ENCODE data around the gene SMYD3. TPM values are rescaled to one million over a fixed set of nuclear protein-coding genes. Genes with fewer than 3 reads are reported as not detected.

Gene SMYD3
- total RNA-seq, 1 donor from 2014 or later, result 80.8 TPM

DNA sequence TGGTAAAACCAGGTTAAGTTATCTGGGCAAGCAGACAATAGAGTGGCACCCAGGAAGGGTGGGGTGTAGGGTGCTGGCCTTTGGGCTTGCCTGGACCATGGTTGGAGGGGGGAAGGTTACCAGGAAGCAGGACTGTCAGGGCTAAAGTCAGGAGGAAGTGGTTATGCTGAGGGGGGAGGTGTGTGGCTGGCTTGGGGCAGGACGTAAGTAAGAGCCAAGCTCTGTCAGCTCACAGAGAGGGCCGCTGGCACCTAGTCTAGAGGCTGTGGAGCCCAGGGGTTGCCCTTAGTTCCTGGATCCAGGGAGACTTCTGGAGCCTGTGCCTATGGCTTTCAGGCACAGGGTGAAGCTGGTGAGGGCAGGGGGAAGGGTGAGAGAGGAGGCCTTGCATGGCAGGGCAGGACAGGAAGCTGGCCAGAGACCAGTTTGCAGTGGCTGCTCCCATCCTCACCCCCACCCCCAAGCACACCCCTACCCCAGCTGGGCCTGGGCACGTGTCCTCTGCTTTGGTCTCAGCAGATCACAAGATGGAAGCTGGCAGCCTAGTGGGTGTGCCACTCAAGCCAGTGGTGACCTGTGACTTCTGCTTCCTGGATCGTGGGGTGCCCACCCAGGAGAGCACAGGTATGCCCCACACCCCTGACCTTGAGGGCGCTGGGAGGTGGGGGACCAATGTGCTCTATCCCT, 20.5 kb upstream of the SMYD3 start:
- Histone ChIP-seq H3K4me3 (ENCODE audit: insufficient read depth, low read depth, low read length) (no peak overlapping the region), H3K27ac (ENCODE audit: low read depth, low read length) (no peak overlapping the region), H3K9me3 (ENCODE audit: insufficient read depth, low read depth, low read length) (peaks cover 3% of the 10 kb centered on the region), H3K36me3 (ENCODE audit: insufficient read depth, low read length) (no peaks in the 10 kb centered on the region), H4K20me1 (ENCODE audit: insufficient read depth, low read length) (no peaks in the 10 kb centered on the region), H2AFZ (ENCODE audit: low read depth, low read length) (no peak overlapping the region), H3K27me3 (ENCODE audit: insufficient read depth, low read length) (no peaks in the 10 kb centered on the region), H3K9ac (ENCODE audit: low read length) (no peak overlapping the region), H3K4me2 (ENCODE audit: low read length) (no peak overlapping the region), H3K79me2 (ENCODE audit: insufficient read depth, low read length) (no peaks in the 10 kb centered on the region), H3K4me1 (ENCODE audit: insufficient read depth, low read length) (no peaks in the 10 kb centered on the region)
- DNase-seq (ENCODE audit: low read depth) (no peak), FAIRE-seq (no peak)
- Mint-ChIP-seq H3K27ac (ENCODE audit: unreplicated experiment) (peak overlapping the region; percentile 62), H3K4me3 (ENCODE audit: unreplicated experiment) (no peak overlapping the region), H3K36me3 (ENCODE audit: low read depth, unreplicated experiment) (peaks cover 12% of the 10 kb centered on the region), H3K4me1 (ENCODE audit: low read depth, unreplicated experiment) (peaks cover 2% of the 10 kb centered on the region), H3K9me3 (ENCODE audit: unreplicated experiment) (peaks cover 30% of the 10 kb centered on the region), H3K27me3 (ENCODE audit: low read depth, unreplicated experiment) (peaks cover 22% of the 10 kb centered on the region)
- TF ChIP-seq, protein P1, sequence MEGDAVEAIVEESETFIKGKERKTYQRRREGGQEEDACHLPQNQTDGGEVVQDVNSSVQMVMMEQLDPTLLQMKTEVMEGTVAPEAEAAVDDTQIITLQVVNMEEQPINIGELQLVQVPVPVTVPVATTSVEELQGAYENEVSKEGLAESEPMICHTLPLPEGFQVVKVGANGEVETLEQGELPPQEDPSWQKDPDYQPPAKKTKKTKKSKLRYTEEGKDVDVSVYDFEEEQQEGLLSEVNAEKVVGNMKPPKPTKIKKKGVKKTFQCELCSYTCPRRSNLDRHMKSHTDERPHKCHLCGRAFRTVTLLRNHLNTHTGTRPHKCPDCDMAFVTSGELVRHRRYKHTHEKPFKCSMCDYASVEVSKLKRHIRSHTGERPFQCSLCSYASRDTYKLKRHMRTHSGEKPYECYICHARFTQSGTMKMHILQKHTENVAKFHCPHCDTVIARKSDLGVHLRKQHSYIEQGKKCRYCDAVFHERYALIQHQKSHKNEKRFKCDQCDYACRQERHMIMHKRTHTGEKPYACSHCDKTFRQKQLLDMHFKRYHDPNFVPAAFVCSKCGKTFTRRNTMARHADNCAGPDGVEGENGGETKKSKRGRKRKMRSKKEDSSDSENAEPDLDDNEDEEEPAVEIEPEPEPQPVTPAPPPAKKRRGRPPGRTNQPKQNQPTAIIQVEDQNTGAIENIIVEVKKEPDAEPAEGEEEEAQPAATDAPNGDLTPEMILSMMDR (IDR thresholded peaks at IDR 0.05; ENCODE audit: insufficient read depth, low read depth, low read length), result no peak
- no peak for TF ChIP-seq EZH2 (IDR thresholded peaks at IDR 0.05; ENCODE audit: insufficient read depth, low read length)

DNA sequence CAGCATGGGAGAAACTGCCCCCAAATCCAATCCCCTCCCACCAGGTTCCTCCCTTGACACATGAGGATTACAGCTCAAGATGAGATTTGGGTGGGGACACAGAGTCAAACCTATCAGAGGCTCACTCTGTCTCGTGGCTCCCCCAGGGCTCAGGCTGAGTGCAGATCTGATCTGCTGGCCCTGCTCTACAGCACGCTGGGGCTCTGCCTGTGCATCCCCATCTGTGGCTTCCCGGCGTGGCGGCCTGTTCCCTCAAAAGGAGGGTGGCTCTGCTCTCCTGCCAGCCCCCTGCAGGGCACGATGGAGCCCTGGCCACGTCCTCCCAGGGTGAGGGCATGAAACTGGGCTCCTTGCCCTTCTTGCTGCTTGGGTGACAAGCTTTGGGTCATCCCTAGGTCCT, 19.8 kb upstream of the SMYD3 start:
- Mint-ChIP-seq H3K36me3 (ENCODE audit: low read depth, unreplicated experiment) (peaks cover 12% of the 10 kb centered on the region), H3K4me1 (ENCODE audit: low read depth, unreplicated experiment) (peaks cover 2% of the 10 kb centered on the region), H3K4me3 (ENCODE audit: unreplicated experiment) (no peak overlapping the region), H3K9me3 (ENCODE audit: unreplicated experiment) (peaks cover 31% of the 10 kb centered on the region), H3K27ac (ENCODE audit: unreplicated experiment) (no peak overlapping the region), H3K27me3 (ENCODE audit: low read depth, unreplicated experiment) (peaks cover 20% of the 10 kb centered on the region)
- Histone ChIP-seq H3K36me3 (ENCODE audit: insufficient read depth, low read length) (no peaks in the 10 kb centered on the region), H3K4me2 (ENCODE audit: low read length) (no peak overlapping the region), H3K9me3 (ENCODE audit: insufficient read depth, low read depth, low read length) (peaks cover 3% of the 10 kb centered on the region), H3K79me2 (ENCODE audit: insufficient read depth, low read length) (no peaks in the 10 kb centered on the region), H4K20me1 (ENCODE audit: insufficient read depth, low read length) (no peaks in the 10 kb centered on the region), H3K9ac (ENCODE audit: low read length) (no peak overlapping the region), H3K27me3 (ENCODE audit: insufficient read depth, low read length) (no peaks in the 10 kb centered on the region), H2AFZ (ENCODE audit: low read depth, low read length) (no peak overlapping the region), H3K4me1 (ENCODE audit: insufficient read depth, low read length) (no peaks in the 10 kb centered on the region), H3K4me3 (ENCODE audit: insufficient read depth, low read depth, low read length) (no peak overlapping the region), H3K27ac (ENCODE audit: low read depth, low read length) (no peak overlapping the region)
- FAIRE-seq, result no peak
- TF ChIP-seq, protein P1 (IDR thresholded peaks at IDR 0.05; ENCODE audit: insufficient read depth, low read depth, low read length), result no peak
- no peak for TF ChIP-seq EZH2 (IDR thresholded peaks at IDR 0.05; ENCODE audit: insufficient read depth, low read length)
- no peak for DNase-seq (ENCODE audit: low read depth)

DNA sequence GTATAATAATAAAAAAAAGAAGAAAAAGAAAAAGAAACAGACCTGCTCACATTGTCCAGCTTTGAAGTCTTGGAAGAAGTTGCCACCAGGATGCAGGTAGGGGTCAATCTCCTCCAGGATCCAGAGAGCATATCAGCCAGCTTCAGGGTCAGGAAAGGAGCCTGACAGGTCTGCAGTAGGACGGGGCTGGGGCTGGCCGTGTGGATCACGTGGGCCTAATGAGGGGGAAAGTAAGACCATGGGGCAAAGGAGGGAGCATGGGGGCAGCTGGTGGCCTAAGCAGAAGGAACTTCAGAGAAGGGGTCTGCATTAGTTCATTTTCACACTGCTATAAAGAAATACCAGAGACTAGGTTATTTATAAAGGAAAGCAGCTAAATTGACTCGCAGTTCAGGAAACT, 19.3 kb upstream of the SMYD3 start:
- FAIRE-seq (no peak), DNase-seq (ENCODE audit: low read depth) (no peak)
- peaks cover 2% of the 10 kb centered on the region for H3K4me1 Mint-ChIP-seq (ENCODE audit: low read depth, unreplicated experiment)
- H3K27me3 ChIP-seq (ENCODE audit: insufficient read depth, low read length), result no peaks in the 10 kb centered on the region
- H3K9me3 Mint-ChIP-seq (ENCODE audit: unreplicated experiment), result peaks cover 29% of the 10 kb centered on the region
- TF ChIP-seq, protein P1 (IDR thresholded peaks at IDR 0.05; ENCODE audit: insufficient read depth, low read depth, low read length), result no peak
- no peak for TF ChIP-seq EZH2 (IDR thresholded peaks at IDR 0.05; ENCODE audit: insufficient read depth, low read length)
- no peak overlapping the region for H3K27ac ChIP-seq (ENCODE audit: low read depth, low read length)
- no peaks in the 10 kb centered on the region for H4K20me1 ChIP-seq (ENCODE audit: insufficient read depth, low read length)
- no peak overlapping the region for H3K4me3 Mint-ChIP-seq (ENCODE audit: unreplicated experiment)
- H3K36me3 ChIP-seq (ENCODE audit: insufficient read depth, low read length), result no peaks in the 10 kb centered on the region
- H3K27me3 Mint-ChIP-seq (ENCODE audit: low read depth, unreplicated experiment), result peaks cover 16% of the 10 kb centered on the region
- peaks cover 12% of the 10 kb centered on the region for H3K36me3 Mint-ChIP-seq (ENCODE audit: low read depth, unreplicated experiment)
- no peak overlapping the region for H3K9ac ChIP-seq (ENCODE audit: low read length)
- no peak overlapping the region for H3K4me3 ChIP-seq (ENCODE audit: insufficient read depth, low read depth, low read length)
- H3K4me2 ChIP-seq (ENCODE audit: low read length), result no peak overlapping the region
- peaks cover 3% of the 10 kb centered on the region for H3K9me3 ChIP-seq (ENCODE audit: insufficient read depth, low read depth, low read length)
- H3K79me2 ChIP-seq (ENCODE audit: insufficient read depth, low read length), result no peaks in the 10 kb centered on the region
- H2AFZ ChIP-seq (ENCODE audit: low read depth, low read length), result no peak overlapping the region
- no peaks in the 10 kb centered on the region for H3K4me1 ChIP-seq (ENCODE audit: insufficient read depth, low read length)
- no peak overlapping the region for H3K27ac Mint-ChIP-seq (ENCODE audit: unreplicated experiment)

All from astrocyte (in vitro differentiated cells and primary cell).